SK-N-DZ (cell line): ENCODE data around the gene FRMPD2.
"Not testable (repeated sequence)": the region's sequence is repeated elsewhere in the genome, so short reads cannot be mapped to it uniquely, and the experiment has no call there.

ENCODE experiments used
- DNase-seq: peaks from one replicate; pipeline ENCODE4 v3.0.0-alpha.2; 2015; ENCODE audit warnings: low spot score

The FRMPD2 gene

DNA sequence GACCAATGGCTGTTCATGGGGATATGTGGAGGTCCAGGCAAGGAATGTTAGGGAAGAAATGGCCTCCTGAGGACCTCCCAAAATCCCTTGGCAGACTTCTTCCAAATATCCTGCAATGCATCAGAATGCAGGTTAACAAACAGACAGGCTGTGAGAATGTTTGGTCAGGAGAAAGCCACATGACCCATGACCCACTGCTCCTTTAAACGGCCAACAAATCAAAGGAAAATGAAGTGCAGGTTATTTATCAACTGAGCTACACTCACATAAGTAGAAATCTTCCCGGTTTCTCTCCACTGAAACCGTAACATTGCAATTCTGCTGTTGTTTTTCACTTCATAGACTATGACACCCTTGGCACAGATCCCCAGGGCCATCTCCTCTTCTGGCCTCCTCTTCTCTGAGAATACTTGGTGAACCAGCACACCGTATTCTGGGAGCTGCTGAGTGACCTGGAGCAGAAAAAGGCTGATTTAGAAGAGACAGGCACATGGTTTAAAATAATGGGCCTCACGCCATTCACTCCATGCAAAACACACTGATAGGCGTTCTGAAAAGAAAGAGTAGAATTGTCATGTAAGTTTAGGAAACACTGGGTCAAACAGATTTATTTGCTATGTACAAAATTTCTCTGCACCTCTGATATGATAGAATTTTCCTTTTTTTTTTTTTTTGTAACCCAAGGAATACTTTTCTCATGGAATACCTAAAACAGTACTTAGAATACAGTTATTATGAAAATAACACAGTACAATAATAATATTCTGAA lies 67.8 kb downstream of the FRMPD2 start:
- no peak for DNase-seq

DNA sequence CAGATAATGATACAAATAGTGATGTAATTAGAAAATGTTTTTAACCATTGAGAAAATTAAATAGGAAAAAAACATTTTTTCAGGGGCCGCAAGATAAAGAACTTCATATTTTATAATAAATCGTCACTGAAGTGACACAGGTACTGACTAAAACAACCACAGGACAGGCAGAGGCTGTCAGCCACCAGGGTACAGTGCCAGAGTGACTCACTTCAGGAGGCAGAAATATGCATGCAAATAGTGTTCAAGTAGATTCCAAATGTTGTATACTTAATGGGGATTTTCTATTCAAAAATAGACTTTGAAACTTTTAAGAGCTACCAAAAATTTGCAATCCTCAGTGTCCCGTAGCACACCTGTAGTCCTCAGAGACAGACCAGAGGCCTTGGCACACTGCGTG lies 68.6 kb downstream of the FRMPD2 start:
- DNase-seq: no peak

DNA sequence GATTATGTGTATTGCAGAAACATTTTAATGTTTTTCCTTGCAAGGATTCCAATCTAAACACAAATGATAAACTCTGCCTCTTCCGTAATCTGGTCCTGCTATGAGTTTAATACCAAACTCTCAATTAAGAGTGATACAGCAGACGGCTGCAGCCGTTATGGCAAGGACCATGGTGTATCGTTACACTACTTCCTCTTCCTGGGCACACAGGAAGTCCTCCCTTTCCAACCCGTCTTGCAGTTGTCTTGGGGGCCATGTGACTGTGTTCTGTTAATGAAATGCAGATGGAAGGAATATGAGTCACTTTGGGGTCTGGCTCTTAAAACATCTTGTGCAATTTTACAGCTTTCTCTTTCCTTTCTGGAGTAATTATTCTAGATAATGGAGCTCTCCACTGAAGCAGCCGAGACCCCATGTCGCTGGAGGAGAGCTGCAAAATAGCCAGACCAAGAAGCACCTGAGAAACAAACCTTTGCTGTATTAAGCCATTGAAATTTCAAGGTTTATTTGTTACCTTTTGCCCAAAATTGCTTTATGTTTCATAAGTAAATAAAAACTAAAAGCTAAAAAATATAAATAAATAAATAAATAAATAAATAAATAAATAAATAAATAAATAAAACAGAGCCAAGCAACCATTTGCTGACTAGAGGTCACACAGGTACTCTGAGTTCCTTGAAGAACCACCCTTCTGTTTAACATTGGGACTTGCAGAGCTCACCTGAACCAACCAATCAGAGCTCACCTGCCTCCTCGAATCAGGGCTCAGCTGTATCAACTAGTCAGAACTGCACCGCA lies 74.7 kb downstream of the FRMPD2 start:
- DNase-seq: no peak

DNA sequence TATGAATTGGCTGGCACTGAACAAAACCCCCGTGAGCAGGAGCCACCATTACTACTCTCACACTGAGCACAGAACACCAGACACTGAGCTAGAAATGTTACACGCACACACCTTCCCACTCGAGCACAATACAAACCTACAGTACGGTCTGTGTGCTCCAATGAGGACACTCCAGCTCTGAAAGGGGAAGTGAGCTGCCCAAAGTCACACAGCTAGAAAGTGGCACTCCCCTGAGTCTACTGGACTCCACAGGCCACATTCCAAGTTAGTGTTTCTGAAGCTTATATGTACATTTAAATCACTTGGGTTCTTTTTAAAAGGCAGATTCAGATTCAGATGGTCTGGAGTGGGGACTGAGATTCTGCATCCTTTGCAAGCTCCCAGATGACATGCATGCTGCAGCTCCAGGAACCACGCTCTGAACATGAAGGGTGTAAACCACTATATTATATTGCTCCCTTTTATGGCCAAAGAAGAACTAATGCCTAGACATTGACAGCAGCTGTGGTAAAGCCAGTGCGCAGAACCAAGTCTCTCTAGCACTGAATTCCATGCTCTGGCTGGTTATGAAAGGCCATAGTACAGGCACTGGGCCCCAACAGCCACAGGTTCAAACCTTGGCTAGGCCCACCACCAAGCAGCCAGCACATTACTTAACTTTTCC lies 77.1 kb downstream of the FRMPD2 start:
- DNase-seq: no peak

DNA sequence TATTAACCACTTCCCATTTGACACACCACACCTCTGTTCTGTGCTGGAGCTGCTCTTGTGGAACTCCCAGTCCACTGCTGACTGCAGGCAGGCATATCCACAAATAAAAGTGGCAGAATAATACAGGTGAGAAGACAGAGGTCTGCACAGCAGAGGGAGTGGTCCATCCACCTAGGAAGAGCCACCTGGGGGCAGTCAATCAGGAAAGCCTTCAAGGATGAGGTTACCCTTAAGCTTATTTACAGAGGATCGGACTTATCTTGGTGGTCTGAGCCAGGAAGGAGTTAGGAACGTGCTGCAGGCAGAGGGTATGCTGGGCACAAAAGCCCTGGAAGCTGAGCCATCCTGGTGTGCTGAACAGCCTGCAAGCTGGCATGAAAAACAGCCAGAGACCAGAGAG lies 78.7 kb downstream of the FRMPD2 start:
- DNase-seq: no peak

DNA sequence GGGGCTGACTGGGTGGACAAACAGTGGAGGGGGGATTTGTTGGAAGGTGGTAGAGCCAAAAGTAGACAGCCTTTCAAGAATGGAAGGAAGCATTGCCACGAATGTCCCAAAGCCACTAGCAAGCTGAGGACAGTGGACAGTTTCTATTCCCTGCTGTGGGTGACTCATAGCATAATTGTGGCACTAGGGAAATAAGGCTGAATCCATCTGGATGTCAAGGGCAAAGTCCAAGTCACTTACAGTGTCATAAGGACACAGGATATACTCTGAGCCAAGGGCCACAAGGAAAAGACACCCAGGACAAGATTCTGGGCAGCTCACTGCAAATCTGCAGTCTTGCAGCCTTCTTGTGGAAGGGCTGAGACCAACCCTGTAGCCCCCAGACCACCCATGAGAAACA lies 79.7 kb downstream of the FRMPD2 start:
- DNase-seq: no peak

DNA sequence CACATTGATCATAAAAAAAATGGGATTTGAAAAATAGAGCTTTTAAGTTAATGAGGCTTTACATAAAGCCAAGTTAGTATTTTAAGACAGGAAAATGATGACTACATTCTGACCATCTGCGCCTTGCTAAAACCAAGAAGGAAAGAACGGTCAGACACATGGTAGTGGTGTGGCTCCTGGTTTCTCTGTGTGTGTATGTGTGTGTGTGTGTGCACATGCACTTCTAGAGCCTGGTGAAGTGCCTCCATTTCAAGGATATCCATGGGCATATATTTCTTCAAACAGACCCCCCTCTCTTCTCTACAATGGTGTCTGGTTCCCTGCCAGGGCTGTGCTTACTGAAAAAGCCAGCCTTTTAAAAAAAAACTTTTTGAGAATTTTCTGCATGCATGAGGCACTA lies 80.9 kb downstream of the FRMPD2 start:
- no peak for DNase-seq

DNA sequence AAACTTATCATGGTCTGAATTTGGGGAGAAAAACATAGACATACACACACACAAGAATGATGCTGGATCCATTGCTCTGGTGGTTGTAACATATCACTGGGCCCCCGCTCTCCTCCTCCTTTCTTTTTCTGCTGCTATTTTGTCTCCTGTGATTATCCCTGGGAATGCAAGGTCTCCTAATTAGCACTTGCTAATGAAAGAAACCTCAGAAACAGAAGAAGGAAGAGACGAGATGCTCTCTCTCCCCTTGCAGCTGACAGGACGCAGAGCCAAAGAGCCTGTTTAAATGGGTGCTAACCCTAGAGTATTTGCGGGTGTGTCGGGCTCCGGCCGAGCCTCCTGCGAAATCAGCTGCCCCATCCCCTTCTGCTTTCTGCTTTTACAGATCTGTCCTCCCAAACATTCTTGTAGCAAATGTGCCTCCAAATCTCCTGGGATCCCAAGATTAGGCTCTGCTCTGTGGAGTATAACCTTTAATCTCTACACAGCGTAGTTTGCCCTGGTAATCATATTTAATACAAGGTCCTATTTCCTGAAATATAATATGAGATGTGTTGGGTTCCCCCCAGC lies 81.5 kb downstream of the FRMPD2 start:
- no peak for DNase-seq

DNA sequence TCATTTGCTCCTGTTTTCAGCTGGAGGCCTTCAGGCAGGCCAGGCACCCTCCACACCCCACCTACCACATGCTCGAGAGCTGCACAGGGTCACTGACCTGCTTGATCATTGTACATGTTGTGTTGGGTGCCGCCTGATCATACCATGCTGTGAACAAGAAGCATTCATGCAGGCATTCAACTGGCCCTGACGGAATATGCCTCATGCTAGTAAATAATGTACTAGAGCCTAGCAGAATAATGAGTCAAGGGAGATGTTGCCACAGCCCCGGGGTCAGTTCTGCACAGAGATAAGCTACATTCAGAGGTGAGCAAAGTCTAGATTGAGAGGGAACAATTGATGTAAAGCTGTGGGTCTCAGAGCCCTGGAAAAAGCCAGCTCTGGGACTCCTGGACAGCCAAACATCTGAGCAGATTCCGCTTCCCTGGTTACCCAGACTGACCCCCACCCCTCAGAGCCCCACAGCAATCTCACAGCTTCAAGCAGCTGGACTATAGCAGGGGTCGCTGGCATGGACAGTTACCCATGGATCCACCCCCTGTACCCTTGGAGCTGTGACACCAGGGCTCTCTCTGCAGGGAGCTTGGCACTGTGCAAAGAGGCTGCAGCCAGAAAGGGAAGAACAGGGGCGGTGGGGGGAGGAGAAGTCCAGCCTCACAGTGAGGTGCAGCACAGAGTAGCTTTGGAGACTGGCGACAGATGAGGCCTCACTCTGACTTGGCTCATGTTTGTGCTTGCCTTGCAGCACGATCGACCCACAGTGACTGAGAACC lies 86.6 kb downstream of the FRMPD2 start:
- no peak for DNase-seq

DNA sequence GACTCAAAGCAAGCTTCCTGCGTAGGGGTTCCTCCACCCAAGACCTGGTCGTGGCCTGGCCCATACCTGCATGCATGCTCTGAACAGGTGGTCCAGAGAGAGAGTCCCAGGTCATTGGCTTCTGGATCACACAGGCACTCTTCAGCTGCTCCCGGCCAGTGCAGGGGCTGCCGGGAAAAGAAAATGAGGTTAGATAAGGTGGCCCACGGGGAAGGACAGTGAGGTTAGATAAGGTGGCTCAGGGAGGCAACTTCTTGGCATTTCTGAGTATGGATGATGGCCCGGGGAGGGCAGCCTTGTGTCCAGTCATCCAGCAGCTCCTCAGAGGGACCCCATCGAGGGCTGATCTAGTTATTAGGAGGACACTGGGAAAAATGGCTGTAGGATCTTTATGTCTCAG lies 87.4 kb downstream of the FRMPD2 start:
- DNase-seq: no peak

DNA sequence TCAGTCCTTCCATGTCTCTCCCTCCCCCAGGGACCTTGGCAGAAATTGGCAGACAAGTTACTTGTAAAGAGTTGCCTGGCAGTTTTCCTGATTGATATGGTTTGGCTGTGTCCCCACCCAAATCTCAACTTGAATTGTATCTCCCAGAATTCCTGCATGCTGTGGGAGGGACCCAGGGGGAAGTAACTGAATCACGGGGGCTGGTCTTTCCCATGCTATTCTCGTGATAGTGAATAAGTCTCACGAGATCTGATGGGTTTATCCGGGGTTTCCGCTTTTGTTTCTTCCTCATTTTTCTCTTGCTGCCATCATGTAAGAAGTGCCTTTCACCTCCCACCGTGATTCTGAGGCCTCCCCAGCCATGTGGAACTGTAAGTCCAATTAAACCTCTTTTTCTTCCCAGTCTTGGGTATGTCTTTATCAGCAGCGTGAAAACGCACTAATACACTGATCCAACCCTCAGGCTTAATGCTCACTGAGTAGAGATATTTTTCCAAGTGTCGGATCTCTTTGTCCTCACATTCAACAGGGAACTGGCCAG lies 88.2 kb downstream of the FRMPD2 start:
- DNase-seq: not testable (repeated sequence)

DNA sequence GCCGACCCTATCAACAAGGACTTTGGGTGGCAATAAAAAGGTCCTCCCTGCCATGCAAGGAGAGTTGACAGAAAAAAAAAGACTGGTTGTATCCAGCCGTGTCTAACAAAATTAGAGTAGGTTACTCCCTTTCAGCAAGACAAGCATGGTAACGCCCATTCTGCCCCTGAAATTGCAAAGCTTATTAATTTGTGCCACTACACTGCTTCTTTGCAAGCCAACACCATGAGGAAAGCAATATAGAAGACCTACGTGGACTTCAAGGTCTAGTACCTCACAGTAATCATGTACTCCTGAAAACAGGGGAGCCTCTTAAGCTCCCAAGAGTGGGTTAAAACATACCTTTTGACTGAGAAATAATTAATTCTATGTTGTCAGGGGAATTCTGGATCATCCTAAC lies 90.3 kb downstream of the FRMPD2 start:
- no peak for DNase-seq

DNA sequence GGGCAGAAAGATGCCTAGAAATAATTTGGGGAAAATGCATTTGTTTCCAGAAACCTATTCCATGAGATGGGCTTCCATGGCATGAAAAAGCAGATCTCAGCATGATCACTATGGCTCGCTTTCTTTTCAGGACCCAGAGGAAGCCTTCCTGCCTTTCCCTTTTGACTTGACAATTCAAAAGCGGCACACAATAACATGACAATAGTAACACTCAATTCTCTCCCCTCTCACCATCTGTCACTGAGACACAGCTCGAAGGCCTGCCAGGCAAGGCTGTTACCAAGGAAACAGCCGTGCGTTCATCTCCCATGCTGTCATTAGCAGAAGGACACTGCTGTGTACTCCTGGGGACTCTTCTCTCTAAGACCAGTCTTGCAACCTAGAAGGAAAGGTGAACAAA lies 101.8 kb downstream of the FRMPD2 start:
- DNase-seq: not testable (repeated sequence)

DNA sequence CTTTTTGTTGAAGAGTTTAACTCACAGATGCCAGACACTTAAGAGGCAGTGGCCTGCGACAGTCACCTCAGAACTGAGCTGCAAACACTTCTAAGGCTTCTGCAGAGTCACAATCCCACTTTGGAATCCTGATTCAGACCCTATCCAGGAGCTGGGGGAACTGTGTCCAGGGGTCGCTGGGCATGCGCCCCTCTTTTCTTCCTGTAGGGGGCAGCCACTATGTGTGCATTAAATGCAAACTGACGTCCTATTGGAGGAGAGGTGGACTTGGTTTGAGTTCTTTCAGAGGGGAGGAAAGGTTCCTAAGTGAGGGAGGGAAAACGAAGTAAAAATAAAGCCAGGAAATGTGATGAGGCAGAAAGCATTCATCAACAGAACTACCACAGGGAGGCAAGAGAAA lies 113.8 kb downstream of the FRMPD2 start:
- DNase-seq: not testable (repeated sequence)

DNA sequence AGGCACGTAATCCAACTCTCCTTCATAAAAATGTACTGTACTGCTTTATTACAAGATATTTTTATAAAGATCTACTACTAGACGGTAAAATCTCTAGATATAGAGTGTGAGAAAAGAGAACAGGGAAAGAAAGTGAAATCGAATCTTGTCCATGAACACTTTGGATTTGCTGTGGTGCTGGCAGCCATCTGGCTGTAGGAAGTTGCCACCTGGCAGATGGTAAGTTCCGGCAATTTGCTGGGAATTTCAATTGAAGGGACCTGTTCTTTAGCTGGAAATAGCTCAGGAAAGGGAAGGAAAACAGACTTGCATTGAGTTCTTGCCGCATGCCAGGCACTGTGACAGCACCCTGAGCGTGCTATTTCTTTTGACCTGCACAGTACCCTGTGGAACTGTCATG lies 114.3 kb downstream of the FRMPD2 start:
- not testable (repeated sequence) for DNase-seq

DNA sequence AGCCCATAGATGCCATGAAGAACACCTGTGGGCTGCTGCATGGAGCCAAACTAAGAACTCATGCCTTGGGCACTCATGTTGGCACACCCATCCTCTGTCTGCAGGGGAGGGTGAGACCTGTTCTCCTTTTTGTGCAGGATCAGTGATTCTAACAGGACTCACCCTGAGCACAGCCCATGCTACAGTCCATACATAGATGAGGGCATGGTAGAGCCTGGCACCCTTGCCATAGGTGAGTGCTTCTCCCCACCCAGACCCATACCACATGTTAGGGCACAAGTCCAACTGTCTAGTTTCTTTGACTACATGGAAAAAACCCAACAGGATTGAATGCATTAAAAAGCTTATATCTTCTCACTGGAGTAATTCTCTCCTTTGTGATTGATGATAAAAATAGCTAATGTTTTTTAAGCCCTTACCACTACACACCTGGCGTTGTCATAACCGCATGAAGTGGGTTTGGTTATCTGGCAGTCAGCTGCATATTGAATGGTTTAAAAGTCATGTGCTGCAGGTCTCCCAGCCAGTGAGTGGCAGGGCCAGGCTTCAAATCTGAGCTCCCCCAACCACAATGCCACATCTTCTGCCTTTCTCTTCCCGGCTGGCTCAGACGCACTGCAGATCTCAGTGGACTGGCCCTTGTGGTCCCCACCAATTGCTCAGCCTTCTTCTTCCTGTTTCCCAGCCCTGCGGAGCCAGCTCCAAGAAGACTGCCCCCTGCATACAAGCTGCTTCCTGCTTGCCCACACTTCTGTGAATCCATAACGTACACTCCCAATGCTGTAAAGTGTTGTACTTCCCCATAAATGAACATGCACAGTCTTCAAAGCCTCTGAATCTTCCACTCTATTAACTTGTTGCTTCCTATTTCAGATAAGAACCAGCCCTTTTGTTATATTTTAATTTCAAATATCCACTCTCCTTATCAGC lies 120.0 kb downstream of the FRMPD2 start:
- not testable (repeated sequence) for DNase-seq

DNA sequence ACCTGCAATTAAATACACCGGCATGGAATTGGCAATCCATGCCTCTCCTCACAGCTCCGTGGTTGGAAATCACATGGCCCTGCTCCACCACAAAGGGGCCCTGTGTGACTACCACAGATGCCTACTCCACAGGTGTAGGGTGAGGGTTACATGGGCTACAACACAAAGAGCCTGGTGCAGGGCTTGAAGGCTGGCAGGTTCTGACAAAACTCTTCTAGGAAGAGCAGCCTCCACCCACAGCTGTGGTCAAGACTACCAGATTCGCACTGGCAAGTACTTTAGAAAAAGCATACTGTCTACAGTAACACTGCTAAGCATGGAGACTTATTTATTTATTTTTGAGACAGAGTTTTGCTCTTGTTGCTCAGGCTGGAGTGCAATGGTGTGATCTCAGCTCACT lies 126.9 kb downstream of the FRMPD2 start:
- DNase-seq: not testable (repeated sequence)

DNA sequence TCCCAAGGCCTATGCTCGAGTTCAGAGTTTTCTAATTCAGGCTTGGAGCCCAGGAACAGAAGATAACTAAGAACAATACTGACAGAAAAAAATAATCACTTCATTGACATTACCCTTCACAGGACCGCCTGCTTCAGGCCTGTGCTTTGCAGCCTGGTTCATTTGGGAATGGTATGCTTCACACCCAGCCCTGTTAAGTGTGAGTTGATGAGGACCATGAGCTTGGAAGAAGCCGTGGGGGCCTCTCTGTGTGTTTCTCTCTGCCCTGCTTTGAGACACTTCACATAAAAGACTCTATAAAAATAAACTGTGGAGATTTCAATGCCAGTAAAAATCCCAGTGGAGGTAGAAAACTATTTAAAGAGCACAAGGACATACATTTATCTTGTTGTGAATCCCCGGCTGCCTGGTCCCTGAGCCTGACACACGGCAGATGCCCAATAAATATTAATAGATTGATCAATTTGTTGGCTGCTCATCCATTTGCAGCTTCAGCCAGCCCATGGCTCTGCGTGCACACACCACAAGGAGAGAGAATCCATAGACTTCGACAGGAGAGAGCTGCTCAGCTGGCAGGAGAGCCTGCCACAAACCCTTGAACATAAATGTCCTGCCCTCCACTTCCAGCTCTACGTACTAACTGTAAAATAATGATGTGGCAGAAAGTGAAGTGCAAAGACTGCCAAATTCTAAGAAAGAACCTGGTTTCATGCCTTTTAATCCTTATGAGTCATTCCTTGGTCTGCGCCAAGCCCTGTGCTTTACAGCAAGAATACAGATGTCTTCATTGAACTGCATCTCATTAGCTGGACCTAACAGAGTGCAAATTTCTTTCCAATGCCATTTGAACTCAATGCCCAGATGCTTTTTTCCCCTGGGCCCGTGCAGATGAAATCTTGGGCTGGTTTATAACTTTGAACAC lies 130.5 kb downstream of the FRMPD2 start:
- not testable (repeated sequence) for DNase-seq

DNA sequence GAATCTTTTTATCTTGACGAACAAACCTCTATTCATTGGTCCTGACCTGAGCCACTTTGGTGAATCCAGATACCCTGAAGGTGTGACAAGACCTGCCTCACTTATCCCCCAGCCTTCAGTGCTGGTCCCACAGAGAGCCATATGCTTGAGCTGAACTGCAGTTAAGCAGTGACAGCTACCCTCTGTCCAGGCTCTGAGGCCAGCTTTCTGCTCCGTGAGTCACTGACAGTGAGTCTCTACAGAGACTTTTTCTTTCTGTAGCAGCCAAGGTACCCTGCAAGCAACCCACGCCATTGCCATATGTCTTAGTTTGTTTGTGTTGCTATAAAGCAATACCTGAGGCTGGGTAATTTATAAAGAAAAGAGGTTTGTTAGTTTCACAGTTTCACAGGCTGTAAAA lies 133.5 kb downstream of the FRMPD2 start:
- not testable (repeated sequence) for DNase-seq
